ENCODE measurements around the gene USHBP1.

GRCh38 chr19:17264641-17264979, at the start of gene USHBP1:
- no peak for TF ChIP-seq ZNF607 (CRISPR knock-in tag; IDR thresholded peaks at IDR 0.05; ENCODE audit: borderline replicate concordance)
- no peak for TF ChIP-seq SP140L (CRISPR knock-in tag; IDR thresholded peaks at IDR 0.05; ENCODE audit: borderline replicate concordance)
- TF ChIP-seq ZEB1 (IDR thresholded peaks at IDR 0.05; ENCODE audit: insufficient replicate concordance, low read depth): no peak
- no peak for TF ChIP-seq SIN3A (IDR thresholded peaks at IDR 0.05; ENCODE audit: borderline replicate concordance, low read depth, low read length)
- TF ChIP-seq HIVEP1 (CRISPR knock-in tag; IDR thresholded peaks at IDR 0.05): no peak
- no peak for TF ChIP-seq CTCF (CRISPR knock-in tag; IDR thresholded peaks at IDR 0.05)
- TF ChIP-seq ZNF781 (CRISPR knock-in tag; IDR thresholded peaks at IDR 0.05; ENCODE audit: borderline replicate concordance, not compliant biosample characterization): no peak
- TF ChIP-seq MAZ (IDR thresholded peaks at IDR 0.05; ENCODE audit: borderline replicate concordance, low read depth, low read length): no peak
- TF ChIP-seq MAZ (CRISPR knock-in tag; IDR thresholded peaks at IDR 0.05; ENCODE audit: low read depth): no peak
- TF ChIP-seq, protein P1, sequence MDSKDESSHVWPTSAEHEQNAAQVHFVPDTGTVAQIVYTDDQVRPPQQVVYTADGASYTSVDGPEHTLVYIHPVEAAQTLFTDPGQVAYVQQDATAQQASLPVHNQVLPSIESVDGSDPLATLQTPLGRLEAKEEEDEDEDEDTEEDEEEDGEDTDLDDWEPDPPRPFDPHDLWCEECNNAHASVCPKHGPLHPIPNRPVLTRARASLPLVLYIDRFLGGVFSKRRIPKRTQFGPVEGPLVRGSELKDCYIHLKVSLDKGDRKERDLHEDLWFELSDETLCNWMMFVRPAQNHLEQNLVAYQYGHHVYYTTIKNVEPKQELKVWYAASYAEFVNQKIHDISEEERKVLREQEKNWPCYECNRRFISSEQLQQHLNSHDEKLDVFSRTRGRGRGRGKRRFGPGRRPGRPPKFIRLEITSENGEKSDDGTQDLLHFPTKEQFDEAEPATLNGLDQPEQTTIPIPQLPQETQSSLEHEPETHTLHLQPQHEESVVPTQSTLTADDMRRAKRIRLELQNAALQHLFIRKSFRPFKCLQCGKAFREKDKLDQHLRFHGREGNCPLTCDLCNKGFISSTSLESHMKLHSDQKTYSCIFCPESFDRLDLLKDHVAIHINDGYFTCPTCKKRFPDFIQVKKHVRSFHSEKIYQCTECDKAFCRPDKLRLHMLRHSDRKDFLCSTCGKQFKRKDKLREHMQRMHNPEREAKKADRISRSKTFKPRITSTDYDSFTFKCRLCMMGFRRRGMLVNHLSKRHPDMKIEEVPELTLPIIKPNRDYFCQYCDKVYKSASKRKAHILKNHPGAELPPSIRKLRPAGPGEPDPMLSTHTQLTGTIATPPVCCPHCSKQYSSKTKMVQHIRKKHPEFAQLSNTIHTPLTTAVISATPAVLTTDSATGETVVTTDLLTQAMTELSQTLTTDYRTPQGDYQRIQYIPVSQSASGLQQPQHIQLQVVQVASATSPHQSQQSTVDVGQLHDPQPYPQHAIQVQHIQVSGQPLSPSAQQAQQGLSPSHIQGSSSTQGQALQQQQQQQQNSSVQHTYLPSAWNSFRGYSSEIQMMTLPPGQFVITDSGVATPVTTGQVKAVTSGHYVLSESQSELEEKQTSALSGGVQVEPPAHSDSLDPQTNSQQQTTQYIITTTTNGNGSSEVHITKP (CRISPR knock-in tag; IDR thresholded peaks at IDR 0.05; ENCODE audit: low read depth): no peak
- no peak for TF ChIP-seq ZNF317 (CRISPR knock-in tag; IDR thresholded peaks at IDR 0.05)
- TF ChIP-seq ZBTB20 (CRISPR knock-in tag; IDR thresholded peaks at IDR 0.05; ENCODE audit: borderline replicate concordance, low read depth): no peak
- no peak for TF ChIP-seq SMC3 (IDR thresholded peaks at IDR 0.05; ENCODE audit: low read length)
- peak; percentile 43; the same call in 1 of the 2 replicates for TF ChIP-seq TAF1 (CRISPR knock-in tag; IDR thresholded peaks at IDR 0.05)
- no peak for TF ChIP-seq RFX5 (IDR thresholded peaks at IDR 0.05; ENCODE audit: low read depth, low read length)

All from HepG2 (cell line).